ENCODE results near the gene FIGNL1. TPM values are rescaled to one million over a fixed set of nuclear protein-coding genes. Genes with fewer than 3 reads are reported as not detected.

FIGNL1 gene
- polyA plus RNA-seq, 2 of the 4 experiments (the other 2 are of a cell fraction) = 25.4 to 27.9 TPM

DNA sequence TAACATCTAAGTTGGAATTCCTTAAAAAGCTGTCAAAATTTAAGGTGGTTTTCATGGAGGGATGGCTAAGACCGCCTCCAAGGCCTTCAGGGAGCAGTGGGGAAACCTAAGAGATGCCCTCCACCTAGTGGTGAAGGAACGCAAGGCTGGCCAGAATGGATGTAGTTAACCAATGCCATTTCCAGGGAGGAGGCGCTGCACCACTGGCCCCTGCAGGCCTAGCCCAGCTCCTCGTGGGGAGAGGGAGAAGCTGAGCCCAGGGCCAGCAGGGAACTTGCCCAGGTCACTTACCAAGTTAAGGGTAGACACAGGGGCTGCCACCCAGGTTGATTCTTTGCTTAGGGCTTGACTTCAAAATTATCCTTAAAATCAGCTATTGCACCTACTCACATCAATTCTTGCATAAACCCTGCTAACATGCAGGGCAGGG, 32.0 kb downstream of the FIGNL1 start:
- ATAC-seq (peak; percentile 99 to 100), DNase-seq (ENCODE audit: low read depth in 1 of 2, low spot score in 1 of 2) (peak; percentile 69 to 83), FAIRE-seq (peak; percentile 39)
- Histone ChIP-seq H3K9me3 (no peaks in the 10 kb centered on the region), H3K27ac (no peak overlapping the region), H3K4me1 (no peaks in the 10 kb centered on the region), H3K4me3 (no peak overlapping the region), H3K4me2 (no peak overlapping the region)
- WGBS (ENCODE audit: missing lambda C conversion rate) = 3% methylated on average over 4 of the region's 4 CpGs
- POLR2A ChIA-PET = no interaction called here
- peak; percentile 81 to 85 for TF ChIP-seq RAD21 (conservative IDR thresholded peaks at IDR 0.05 in 1 of 2, IDR thresholded peaks at IDR 0.05 in 1 of 2)
- TF ChIP-seq SMC3 (IDR thresholded peaks at IDR 0.05) = peak; percentile 80
- TF ChIP-seq, protein P1, sequence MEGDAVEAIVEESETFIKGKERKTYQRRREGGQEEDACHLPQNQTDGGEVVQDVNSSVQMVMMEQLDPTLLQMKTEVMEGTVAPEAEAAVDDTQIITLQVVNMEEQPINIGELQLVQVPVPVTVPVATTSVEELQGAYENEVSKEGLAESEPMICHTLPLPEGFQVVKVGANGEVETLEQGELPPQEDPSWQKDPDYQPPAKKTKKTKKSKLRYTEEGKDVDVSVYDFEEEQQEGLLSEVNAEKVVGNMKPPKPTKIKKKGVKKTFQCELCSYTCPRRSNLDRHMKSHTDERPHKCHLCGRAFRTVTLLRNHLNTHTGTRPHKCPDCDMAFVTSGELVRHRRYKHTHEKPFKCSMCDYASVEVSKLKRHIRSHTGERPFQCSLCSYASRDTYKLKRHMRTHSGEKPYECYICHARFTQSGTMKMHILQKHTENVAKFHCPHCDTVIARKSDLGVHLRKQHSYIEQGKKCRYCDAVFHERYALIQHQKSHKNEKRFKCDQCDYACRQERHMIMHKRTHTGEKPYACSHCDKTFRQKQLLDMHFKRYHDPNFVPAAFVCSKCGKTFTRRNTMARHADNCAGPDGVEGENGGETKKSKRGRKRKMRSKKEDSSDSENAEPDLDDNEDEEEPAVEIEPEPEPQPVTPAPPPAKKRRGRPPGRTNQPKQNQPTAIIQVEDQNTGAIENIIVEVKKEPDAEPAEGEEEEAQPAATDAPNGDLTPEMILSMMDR (IDR thresholded peaks at IDR 0.05) = peak; percentile 86
- no peak for TF ChIP-seq FOSL2 (IDR thresholded peaks at IDR 0.05)
- TF ChIP-seq FOSL2 (CRISPR knock-in tag; IDR thresholded peaks at IDR 0.05) = no peak
- no peak for TF ChIP-seq MAZ (IDR thresholded peaks at IDR 0.05; ENCODE audit: borderline replicate concordance, low read depth, low read length)
- CTCF ChIA-PET = interaction anchor here (0.6 to 4.3 kb wide), 37 partner anchors 10 to 743 kb away, joined by 3 to 35 read pairs (median 4); partner anchors contain the start of gene ZPBP

DNA sequence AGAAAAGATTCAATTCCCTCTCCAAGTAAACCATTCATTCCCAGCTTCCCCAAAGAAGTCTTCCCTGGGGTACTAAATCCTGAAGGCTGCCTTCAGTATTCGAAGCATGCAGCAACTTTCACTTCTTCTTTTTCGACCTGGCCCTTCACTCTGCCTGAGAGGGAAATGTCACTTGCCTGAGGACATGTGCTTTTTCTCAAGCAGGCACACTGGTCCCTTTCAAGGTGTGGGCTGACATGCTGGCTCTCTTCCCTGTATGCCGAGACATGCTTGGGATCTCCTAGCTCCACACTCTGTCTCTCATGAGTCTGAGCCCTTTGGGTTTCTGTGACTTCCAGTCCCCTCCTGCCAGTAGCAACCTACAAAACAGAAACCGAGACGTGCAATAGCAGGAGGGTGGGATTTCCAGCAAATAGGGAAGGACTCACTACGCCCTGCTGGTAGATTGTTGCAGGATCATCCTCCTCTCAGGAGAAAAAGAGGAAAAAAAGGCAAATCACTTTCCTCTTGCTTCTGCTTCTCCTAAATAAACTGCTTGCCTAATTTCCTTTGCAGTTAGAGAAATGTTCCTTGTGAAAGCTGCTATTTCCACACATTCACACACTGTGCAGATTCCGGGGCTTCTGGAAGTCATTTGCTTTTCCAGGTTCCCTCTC, 33.5 kb downstream of the FIGNL1 start:
- ATAC-seq (no peak), FAIRE-seq (no peak), DNase-seq (ENCODE audit: low read depth in 1 of 2, low spot score in 1 of 2) (no peak)
- no peak overlapping the region for H3K27ac ChIP-seq
- ChIA-PET POLR2A (no interaction called here), CTCF (interaction anchor here (0.5 to 4.3 kb wide), 13 partner anchors 9 to 950 kb away, joined by 3 to 35 read pairs (median 9); partner anchors contain the start of gene ZPBP)
- H3K4me2 ChIP-seq = no peak overlapping the region
- no peaks in the 10 kb centered on the region for H3K9me3 ChIP-seq
- TF ChIP-seq JUNB (IDR thresholded peaks at IDR 0.05) = no peak
- no peak for TF ChIP-seq HOXA7 (CRISPR knock-in tag; IDR thresholded peaks at IDR 0.05)
- no peak for TF ChIP-seq SREBF2 (IDR thresholded peaks at IDR 0.05)
- no peak for TF ChIP-seq ZSCAN20 (CRISPR knock-in tag; IDR thresholded peaks at IDR 0.05)
- H3K4me1 ChIP-seq = no peaks in the 10 kb centered on the region
- WGBS (ENCODE audit: missing lambda C conversion rate) = 30% methylated on average over 7 of the region's 7 CpGs
- no peak overlapping the region for H3K4me3 ChIP-seq

DNA sequence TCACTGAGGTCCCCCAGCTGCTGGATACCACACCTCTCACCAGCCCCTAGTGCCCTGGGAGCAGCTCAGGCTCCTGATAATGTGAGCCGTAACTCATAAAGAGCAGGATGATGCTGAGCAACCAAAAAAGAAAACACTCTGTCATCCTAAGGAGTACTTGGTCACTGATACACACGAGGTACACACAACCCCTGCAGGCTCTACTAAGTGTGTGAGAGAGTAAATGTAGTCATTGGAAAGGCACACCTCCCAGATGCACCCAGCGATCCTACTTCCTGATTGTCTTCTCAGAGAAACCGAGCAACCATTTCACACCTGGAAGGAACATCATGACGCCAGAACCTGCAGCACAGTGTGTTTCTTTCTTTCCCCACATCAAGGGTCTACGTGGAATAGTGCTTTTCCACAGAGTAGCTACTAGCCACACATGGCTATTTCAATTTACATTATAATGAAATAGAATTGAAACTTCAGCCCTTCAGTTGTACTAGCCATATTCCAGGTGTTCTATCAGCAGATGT, 34.2 kb downstream of the FIGNL1 start:
- CTCF ChIA-PET = interaction anchor here (0.9 to 4.3 kb wide), 7 partner anchors 9 to 951 kb away, joined by 3 to 35 read pairs (median 4); partner anchors contain the start of gene ZPBP
- Histone ChIP-seq H3K4me3 (no peak overlapping the region), H3K4me1 (no peaks in the 10 kb centered on the region), H3K27ac (no peak overlapping the region), H3K9me3 (no peaks in the 10 kb centered on the region), H3K4me2 (no peak overlapping the region)
- no peak for TF ChIP-seq HEYL (CRISPR knock-in tag; IDR thresholded peaks at IDR 0.05)
- no peak for TF ChIP-seq POLR2A (IDR thresholded peaks at IDR 0.05; ENCODE audit: low read length)
- no peak for TF ChIP-seq SMC3 (IDR thresholded peaks at IDR 0.05)
- no peak for TF ChIP-seq POLR2AphosphoS2 (conservative IDR thresholded peaks at IDR 0.05; ENCODE audit: low read length)
- no peak for TF ChIP-seq SREBF2 (IDR thresholded peaks at IDR 0.05)
- TF ChIP-seq RAD21 (conservative IDR thresholded peaks at IDR 0.05 in 1 of 2, IDR thresholded peaks at IDR 0.05 in 1 of 2) = no peak
- TF ChIP-seq ZSCAN20 (CRISPR knock-in tag; IDR thresholded peaks at IDR 0.05) = no peak
- no peak for TF ChIP-seq ESRRA (IDR thresholded peaks at IDR 0.05; ENCODE audit: borderline replicate concordance, low read length)
- no peak for TF ChIP-seq KDM5A (IDR thresholded peaks at IDR 0.05)
- TF ChIP-seq, protein P2, sequence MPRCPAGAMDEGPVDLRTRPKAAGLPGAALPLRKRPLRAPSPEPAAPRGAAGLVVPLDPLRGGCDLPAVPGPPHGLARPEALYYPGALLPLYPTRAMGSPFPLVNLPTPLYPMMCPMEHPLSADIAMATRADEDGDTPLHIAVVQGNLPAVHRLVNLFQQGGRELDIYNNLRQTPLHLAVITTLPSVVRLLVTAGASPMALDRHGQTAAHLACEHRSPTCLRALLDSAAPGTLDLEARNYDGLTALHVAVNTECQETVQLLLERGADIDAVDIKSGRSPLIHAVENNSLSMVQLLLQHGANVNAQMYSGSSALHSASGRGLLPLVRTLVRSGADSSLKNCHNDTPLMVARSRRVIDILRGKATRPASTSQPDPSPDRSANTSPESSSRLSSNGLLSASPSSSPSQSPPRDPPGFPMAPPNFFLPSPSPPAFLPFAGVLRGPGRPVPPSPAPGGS (IDR thresholded peaks at IDR 0.05) = no peak
- TF ChIP-seq, protein P3, sequence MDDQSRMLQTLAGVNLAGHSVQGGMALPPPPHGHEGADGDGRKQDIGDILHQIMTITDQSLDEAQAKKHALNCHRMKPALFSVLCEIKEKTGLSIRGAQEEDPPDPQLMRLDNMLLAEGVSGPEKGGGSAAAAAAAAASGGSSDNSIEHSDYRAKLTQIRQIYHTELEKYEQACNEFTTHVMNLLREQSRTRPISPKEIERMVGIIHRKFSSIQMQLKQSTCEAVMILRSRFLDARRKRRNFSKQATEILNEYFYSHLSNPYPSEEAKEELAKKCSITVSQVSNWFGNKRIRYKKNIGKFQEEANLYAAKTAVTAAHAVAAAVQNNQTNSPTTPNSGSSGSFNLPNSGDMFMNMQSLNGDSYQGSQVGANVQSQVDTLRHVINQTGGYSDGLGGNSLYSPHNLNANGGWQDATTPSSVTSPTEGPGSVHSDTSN (IDR thresholded peaks at IDR 0.05) = no peak
- no peak for TF ChIP-seq PHF8 (IDR thresholded peaks at IDR 0.05; ENCODE audit: borderline replicate concordance, low read depth)
- no peak for TF ChIP-seq NPAS2 (CRISPR knock-in tag; IDR thresholded peaks at IDR 0.05; ENCODE audit: borderline replicate concordance)
- no peak for TF ChIP-seq TFCP2L1 (CRISPR knock-in tag; IDR thresholded peaks at IDR 0.05)
- TF ChIP-seq, protein P4, sequence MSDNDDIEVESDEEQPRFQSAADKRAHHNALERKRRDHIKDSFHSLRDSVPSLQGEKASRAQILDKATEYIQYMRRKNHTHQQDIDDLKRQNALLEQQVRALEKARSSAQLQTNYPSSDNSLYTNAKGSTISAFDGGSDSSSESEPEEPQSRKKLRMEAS (IDR thresholded peaks at IDR 0.05) = no peak
- no peak for TF ChIP-seq CBX2 (IDR thresholded peaks at IDR 0.05; ENCODE audit: borderline replicate concordance, low read depth)
- TF ChIP-seq, protein P5, sequence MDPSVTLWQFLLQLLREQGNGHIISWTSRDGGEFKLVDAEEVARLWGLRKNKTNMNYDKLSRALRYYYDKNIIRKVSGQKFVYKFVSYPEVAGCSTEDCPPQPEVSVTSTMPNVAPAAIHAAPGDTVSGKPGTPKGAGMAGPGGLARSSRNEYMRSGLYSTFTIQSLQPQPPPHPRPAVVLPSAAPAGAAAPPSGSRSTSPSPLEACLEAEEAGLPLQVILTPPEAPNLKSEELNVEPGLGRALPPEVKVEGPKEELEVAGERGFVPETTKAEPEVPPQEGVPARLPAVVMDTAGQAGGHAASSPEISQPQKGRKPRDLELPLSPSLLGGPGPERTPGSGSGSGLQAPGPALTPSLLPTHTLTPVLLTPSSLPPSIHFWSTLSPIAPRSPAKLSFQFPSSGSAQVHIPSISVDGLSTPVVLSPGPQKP (IDR thresholded peaks at IDR 0.05; ENCODE audit: low read depth, low read length) = no peak
- 62% methylated on average over 6 of the region's 6 CpGs for WGBS (ENCODE audit: missing lambda C conversion rate)
- FAIRE-seq (no peak), ATAC-seq (no peak), DNase-seq (ENCODE audit: low read depth in 1 of 2, low spot score in 1 of 2) (no peak)
- POLR2A ChIA-PET = no interaction called here
